GM19438 (cell line): Measurements from ENCODE around the gene ABCA6.
A peak's percentile ranks its signal among the peaks of the same experiment; 100 is the strongest.

ENCODE experiments used
- ATAC-seq: cut with Tn5 transposase; IDR thresholded peaks from one replicate; pipeline ENCODE4 v1.9.1; 2021; ENCODE audit warnings: low read depth; ENCODE audit not compliant: unreplicated experiment

Gene ABCA6

DNA sequence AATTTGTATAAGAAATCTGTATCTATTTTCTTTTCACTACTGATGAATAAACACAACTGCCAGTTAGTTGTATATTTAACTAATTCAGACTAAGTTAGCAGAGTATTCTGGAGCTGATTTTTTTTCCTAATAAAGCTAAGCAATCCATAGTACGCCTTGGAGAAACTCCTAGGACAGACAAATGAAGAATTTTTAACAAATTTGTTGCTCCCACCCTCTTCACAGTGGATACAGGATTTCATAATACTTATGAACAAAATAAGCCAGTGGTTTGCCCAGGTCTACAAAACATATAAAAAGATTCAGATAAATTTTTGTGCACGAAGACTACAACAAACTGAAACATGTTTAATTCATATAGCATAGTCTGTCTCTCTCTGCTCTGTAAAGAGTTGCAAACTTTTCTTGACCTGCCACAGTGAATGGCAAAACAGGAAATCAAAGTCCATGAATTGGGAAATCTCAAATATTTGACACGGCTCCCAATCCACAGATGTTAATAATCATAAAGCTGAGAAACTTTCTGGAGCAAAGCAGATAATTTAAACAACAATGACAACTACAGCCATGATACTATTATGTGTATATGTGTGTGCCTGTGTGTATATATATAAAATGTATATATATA lies 594 bp upstream of the ABCA6 start:
- ATAC-seq, result no peak

DNA sequence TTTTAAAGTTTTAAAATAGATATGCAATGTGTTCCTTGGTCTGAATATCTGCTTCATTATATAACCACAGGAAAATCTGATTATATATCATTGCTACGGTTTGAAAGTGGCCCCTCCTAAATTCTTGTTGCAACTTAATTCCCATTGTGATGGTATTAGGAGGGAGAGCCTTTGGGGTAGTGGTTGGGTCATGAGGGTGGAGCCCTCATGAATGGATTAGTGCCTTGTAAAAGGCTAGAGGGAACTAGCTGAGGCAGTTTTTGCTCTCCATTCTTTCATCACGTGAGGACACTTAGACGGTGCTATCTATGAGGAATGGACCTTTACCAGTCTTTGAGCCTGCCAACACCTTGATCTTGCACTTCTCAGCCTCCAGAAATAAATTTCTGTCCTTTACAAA lies 7.6 kb downstream of the ABCA6 start:
- ATAC-seq, result no peak

DNA sequence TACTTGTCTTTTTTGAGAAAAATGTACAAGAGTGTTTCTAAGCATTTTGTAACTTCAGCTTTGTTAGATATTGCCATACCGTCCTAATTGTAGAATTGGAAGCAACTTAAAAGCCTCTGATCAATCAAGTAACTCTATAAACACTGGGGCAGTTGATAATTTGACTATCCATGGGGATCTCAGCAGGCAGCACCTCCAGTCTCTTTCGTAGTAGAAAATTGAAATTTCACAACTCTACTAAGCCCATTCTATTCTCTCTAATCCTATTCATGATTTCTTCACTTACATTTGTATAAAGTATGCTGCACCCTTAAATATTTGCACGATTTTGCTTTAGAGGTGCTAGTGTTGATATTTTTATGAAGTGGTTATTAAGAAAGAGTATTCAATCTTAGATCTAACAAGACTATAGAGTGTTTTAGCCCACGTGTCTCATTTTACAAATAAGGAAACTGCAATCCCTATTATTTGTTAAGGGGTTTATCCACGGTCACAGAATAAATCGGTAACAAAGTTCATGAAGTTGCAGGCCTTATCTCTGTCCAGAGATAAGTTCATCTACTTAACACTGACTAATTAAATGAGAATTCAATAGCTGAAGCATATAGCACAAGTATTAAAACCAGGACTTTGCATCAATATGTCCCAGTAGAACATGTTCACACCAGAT lies 10.9 kb downstream of the ABCA6 start:
- no peak for ATAC-seq

DNA sequence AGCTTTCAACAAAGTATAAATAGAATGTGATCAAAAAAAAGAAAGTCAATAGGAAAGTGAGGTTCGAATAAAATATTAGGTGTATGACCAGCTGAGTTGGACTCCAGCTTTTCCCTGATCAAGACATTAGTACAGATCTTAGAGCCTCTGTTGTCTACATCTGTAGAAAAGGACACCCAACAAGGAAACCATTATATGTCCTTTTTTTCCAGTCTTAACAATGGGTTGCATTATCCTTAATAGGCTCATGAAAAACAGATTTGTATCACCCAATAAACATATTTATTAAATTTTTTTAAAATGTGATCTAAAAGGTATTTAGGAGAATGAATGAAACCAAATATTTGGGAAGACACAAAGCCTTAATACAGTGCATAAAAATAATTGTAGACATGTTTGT lies 18.1 kb downstream of the ABCA6 start:
- no peak for ATAC-seq

DNA sequence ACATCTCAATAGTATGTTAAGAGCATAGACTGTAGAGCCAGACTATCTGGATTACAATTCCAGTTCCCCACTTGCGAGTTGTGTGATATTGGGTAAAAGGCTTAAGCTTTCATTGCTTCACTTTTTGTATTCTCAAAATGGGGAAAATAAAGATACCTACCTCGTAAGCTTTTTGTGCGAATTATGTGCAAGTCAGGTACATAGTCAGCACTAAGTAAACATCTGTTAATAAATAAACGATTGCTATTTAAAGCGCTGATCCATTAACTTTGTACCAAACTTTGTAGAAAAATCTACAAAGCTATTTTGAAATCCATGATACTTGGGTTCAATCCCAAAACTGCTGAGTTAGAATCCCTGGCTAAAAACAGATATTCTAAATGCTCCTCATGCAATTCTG lies 19.6 kb downstream of the ABCA6 start:
- no peak for ATAC-seq

DNA sequence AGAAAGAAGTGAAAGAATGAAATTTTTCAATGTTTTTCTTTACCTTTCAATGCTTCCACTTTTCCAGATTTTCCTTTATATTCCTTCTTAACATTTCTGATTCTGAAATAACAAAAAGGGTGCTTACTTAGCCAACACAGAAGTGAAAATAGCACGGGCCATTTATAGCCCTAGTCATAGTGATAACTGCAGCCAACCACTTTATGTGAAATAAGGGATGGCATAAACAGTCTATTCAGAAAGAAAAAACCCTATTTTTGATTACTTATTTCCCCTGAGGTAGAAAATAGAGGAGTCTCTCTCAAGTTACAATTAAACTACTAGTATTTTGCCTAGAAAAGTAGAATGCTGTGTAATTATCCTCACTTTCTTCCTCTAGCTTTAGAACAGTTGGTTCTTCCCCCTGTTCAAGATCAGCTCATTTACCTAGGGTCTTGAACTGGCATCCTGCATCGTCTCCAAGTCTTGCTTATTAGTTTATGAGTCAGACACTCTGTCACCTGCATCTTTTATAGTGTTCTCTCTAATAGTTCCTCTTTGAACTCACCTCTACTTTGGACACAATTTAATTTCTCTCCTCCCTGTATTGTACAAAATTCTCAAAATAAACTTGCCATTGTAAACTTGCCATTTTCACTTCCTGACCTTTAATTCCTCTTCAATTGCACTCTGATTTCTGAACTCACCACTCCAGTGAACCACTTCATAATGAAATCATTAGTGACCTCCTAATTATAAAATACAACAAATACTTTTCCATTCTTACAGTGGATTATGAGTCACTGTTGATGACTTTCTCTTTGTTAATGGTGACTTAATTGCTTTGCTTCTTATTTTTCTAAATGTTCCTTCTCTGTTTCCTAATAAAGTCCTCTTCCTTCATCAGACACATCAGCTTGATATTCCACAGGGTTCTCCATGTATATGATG lies 23.6 kb downstream of the ABCA6 start:
- no peak for ATAC-seq

DNA sequence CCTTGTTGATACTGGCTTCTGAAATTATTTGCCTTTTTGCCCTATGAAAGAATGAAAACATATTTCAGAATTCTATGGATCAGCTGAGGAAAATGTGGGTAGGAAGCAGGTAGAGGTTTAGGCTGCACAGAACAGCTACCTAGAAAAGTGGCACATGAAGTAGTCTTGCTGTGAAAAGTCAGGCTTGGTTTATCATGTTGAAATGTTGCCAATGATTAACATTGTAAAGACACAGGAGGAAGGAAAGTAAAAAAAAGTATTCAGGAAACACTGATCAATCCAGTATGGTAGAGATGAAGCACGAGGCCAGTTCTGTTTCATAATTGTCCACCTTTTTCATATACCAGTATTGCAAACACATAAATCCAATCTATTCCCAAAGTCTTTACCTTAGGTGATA lies 29.9 kb downstream of the ABCA6 start:
- ATAC-seq, result no peak

DNA sequence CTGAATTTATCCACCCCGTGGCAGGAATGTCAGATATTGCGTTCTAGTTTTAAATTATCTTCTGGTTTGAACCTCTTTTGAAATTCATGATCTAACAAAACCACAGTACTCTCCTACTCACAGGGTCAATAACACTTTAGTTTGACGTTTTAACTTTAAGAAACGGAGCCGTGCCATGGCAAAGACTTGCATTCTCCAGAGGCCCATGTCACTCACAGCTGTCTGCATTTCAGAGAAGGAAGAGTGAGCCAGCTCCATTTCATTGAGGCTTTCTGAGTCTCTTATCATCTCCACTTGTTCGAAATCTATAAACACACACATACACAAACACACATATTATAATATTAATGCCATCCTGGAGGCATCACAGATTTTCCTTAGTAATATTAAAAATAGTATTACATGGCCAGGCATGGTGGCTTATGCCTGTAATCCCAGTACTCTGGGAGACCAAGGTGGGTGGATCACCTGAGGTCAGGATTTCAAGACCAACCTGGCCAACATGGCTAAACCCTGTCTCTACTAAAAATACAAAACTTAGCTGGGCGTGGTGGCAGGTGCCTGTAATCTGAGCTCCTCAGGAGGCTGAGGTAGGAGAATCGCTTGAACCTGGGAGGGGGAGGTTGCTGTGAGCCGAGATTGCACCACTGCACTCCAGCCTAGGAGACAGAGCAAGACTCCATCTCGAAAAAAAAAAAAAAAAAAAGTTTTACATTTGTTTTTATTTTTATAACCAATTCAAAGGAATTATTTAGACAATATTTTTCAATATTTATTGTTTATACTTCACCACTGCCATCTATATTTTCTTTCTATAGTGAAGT lies 35.6 kb downstream of the ABCA6 start:
- no peak for ATAC-seq

DNA sequence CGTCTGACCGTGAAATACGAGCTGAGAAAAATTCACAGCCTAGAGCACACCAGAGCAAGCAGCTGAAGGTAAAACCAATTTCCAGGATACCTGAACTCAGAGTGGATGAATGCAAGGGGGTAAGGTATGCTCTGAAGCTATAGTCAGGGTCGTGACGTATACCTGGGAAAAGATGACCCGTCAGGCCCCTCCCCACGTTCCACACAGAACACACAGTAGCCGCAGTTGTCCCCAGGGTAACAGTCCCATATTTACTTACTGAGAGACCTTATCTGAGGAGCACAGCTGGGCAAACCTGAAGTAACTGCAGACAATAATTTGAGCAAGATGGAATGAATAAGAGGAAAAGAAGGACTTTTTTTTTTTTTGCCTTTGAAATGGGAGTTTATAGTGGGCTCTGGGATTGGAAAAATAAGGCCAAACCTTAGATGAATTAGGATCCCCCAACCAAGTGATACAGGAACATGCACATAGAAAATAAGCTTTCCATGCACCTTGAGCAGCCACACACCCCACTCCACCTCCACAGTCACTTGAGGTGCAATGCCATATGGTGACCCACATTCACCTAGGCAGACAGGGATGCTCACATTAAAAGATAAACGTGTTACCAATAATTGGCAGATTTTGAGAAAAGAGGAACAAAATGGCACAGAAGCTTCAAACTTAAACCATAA lies 38.0 kb downstream of the ABCA6 start:
- no peak for ATAC-seq

DNA sequence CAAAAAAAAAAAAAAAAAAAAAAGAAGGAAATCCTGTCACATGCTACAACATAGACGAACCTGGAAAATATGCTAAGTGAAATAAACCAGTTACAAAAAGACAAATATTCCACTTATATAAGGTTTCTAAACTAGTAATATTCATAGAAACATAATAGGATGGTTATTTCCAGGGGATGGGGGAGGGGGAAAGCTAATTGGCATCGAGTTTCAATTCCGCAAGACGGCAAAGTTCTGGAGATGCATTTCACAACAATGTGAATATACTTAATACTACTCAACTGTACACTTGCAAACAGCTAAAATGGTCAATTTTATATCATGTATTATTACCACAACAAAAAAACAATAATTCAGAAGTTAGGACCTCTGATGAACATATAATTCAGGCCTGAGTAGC lies 43.1 kb downstream of the ABCA6 start:
- no peak for ATAC-seq

DNA sequence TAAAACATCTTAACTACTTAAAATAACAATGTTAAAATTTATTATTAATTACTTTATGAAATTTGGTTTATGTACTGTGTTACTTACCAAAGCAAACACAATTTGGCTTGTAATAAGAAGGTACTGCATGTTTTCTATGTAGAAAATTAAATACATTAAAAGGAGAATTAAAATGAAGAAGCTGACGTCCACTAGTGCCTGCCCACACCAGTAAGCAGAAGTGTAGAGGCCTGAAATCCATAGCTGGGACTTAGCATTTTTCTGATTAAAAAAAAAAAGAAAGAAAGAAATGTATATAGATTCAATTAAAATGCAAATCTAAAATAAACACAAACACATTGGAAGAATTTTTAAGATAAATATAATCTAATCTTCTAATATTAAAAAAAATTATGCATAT lies 45.2 kb downstream of the ABCA6 start:
- no peak for ATAC-seq

DNA sequence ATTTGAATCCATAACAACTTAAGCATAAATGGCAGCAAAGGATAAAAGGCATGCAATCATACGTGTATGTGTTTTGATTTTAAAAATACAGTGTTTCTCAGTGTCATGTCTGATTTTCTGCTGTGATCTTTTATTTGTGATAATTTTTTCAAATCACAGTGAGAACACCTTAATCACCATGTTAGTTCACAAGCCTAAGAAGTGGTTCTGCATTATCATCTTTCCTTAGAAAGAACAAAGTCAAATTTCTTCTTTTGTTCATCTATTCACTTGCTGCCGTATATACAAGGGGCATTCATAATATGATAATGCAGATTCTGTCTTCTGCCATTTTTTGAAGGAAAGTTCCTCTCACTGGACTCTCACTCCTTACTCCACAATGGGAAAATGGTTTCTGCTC lies 47.7 kb downstream of the ABCA6 start:
- no peak for ATAC-seq

DNA sequence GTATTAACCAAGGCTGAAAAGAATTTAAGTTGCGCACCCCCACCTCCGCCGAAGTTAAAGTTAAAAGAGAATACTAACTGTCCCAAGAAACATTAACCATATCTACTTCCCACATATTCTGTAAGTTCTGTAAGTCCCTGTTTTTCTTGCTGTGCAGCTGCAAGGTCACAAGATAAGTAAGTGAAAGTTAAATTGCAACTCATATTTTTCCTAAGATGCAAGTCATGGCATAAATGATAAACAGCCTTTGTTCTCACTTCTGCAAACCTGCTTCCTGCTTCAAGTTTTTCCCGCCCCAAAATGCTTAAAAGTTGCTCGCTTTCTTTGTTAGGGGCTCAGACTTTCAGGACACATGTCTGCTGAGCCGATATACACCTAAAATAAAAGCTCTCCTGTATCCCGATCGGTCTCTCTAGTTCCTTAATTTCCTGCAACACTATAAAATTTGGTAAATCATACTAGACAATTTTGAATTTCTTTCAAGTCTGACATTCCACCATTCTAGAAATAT lies 48.4 kb downstream of the ABCA6 start:
- peak; percentile 63 for ATAC-seq

DNA sequence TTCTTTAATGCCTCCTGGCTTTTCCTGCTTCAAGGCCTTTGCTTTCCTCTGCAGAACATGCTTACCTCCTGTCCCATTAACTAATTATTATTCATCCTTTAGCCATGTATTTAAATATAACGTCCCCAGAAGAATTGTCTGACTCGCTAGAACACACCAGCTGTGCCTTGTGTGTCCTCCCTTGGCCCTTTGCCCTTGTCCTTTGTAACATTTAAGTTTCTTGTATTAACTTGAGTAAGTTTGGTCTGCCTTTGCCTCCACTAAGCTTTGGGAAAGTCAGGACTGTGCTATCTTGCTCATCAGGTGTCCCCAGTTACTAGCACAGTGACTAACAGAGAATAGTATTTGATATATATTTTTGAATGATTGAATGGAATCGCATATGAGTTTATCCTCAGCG lies 51.3 kb downstream of the ABCA6 start:
- ATAC-seq, result no peak

DNA sequence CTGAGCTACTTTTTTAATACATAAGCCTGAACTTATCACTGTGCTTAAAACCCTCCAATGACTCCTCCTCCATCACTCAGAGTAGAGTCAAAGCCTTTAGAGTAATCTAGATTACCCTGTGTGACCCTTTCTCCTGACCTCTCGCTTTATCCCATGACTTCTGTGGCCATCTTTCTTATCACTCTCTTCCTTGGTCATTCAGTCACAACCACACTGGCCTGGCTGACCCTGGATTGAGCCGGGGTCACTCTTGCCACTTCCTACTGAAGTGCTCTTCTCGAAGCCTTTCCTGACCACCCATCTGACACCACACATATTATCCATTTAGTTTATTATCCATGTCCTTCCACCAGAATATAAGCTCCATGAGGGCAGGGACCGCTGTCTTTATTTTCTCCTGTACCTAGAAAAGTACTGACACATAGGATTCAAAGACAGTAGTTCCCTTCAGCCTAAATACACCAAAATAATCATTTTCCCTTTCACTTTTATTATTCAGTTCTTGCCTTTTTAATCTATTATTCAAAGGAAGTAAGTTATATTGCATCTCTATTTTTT lies 53.0 kb downstream of the ABCA6 start:
- no peak for ATAC-seq

DNA sequence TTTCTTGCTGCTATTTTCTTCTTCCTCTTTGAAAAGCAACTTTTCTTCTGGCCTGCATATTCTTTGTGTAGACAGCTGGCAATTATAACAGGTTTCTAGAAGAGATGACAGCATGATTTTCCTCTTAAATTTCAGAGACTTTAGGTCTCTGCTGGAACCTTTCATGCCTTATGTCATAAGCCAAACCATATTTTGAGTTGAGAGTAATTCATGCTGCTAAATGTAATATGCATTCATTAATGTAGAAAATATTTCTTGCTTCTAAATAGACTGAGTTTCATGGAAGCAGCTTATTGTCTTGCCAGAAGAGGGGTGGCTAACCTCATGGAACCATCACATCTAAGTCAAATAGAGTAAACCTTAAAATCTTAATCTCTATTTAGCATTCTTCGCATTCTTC lies 55.1 kb downstream of the ABCA6 start:
- no peak for ATAC-seq

DNA sequence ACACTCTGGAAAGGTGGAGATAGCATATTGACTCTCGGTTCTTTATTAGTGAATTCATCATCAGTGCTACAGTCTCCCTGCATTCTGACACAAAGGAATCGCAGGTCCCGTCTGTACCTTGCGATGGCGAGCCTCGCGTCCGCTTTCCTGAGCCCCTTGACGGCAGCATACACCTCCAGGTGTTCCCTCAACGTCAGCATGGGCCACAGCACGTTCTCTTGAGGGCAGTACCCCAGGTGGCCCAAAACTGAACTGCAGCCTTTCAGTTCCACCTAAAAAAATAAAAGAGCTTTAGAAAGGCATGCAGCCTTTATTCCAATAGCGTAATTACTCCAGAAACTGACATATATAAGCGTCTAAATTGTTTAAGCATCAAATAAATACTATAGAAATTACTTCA lies 56.8 kb downstream of the ABCA6 start:
- no peak for ATAC-seq

DNA sequence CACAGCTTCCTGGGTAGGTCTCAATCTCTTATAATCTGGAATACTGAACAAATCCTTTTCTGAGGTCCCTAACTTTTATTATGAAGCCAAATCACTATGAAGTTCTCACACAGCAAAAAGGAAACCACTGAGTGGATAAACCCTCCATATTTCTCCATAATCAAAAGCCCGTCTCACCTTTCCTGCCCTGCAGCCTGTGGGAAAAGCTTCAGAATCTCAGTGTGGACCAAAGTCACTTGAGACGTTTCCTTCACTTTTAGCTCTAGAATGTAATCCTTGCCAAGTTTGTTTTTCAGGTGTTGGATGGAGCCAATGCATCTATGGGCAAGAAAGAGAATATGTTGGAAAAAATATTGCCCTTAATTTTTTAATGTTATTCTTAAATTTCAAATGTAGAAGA lies 59.0 kb downstream of the ABCA6 start:
- ATAC-seq, result no peak

DNA sequence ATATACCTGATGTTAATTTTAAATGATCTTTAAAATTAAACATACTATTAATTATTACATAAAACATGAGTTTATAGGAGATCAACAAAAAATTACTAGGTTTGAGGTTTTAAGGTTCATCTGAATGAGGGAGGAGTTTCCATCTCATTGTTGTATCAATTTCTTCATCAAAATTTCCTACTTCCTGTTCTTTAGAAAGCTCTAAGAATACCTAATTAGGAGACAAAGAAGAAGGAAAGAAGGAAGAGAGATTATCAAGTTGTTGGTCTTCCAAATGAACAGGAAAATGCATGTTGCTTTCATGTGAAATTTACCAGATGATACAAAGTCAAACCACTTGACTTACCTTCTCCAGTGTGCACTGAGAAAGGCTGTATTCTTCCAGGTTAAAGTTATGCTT lies 62.8 kb downstream of the ABCA6 start:
- ATAC-seq, result no peak

DNA sequence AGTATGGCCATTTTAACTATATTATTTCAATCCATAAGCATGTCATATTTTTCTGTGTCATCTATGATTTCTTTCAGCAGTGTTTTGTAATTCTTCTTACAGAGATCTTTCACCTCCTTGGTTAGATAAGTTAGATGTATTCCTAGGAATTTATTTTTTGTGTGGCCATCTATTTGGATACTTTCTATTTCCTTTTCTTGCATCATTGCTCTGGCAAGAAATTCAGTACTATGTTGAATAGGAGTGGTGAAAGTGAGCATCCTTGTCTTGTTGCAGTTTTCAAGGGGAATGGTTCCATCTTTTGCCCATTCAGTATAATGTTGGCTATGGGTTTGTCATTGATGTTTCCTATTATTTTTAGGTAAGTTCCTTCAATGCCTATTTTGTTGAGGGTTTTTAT lies 65.9 kb downstream of the ABCA6 start:
- no peak for ATAC-seq
